ENCODE measurements around the gene DNAJA4.
A peak's percentile ranks its signal among the peaks of the same experiment; 100 is the strongest.

Gene DNAJA4

DNA sequence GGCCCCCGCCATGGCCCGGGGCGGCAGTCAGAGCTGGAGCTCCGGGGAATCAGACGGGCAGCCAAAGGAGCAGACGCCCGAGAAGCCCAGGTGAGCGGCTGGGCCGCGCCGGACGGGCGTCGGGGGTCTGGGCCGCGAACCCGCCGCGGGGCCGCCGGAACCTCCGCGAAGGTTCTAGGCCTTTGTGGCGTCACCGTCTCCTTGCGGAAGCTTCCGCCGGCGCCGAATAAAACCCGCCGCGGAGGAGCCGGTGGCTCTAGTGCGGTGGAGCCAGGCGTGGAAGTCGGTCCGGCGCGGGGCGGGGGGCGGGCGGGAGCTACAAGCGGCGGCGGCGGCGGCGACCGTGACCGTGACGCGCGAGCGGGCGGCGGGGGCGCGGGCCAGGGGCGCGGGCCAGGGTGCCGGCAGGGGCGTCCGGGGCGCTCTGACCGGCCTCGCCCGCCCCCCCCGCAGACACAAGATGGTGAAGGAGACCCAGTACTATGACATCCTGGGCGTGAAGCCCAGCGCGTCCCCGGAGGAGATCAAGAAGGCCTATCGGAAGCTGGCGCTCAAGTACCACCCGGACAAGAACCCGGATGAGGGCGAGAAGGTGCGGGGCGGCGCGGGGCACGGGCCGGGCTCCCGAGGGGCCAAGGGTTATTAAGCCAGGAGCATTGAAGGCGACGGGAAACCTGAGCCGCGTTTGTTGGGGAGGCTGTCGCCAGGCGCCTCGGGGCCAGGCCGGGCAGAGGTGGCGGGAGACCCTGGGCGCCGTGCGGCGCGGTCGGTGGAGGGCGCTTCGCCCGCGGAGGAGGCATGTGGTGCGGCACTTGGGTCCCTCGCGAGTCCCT, at the start of gene DNAJA4:
DNAJA4 (plus strand) TSS at position 259 of the 833 bp plus-strand sequence; CDS start at position 461, 202 bp downstream.
- peak; percentile 48 for DNase-seq (ENCODE audit: low read depth)

DNA sequence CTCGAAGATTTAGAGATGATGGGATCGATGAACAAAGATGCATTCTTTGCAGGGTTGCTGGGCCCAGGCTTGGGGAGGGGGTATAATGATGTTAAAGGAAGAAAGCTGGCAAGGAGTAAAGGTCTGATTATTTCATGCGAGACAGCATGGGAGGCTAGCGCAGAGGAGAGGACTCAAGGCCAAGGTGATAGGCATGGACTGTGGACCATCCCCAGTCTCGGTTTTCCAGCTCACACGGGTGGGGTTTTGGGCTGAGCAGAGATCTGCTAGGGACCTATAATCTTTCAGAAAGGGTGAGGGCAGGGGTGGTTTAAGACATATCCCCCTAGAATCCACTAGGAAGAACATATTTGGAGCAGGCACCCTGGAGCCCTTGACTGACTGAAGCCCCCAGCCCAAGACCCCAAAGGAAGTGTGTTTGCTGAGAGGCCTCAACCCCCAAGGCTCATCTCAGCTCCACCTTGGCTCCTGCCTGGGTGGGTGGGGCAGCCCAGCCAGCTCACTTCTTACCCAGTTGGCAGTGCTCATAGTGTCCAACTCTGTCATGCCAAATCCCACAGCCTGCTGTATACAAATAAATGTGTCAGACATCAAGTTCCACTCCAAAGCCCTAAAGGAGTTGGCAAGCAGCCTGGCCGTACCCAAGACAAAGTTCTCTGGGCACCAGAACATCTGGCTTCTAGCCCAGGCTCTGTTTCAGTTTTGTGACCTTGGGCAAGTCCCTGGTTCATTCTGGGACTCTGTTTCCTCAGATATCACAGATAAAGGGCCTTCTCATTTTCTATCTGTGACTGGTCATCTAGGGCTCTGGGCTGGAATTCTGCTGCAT, 47.9 kb upstream of the DNAJA4 start:
- no peak for DNase-seq (ENCODE audit: low read depth)

DNA sequence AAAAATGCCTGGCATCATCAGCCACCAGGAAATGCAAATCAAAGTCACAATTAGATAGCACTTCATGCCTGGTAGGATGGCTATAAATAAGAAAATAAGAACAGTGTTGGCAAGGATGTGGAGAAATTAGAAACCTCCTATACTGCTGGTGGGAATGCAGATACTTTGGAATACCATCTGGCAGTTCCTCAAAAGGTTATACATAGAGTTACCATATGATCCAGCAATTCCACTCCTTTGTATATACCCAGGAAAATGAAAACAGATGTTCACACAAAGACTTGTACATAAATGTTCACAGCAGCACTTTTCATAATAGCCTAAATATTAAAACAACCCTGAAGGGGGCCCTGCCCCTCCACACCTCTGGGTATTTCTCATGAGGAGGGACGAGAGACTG, 43.6 kb upstream of the DNAJA4 start:
- DNase-seq (ENCODE audit: low read depth): no peak

- no peak for DNase-seq (ENCODE audit: low read depth)
These were observed 41.5 kb upstream of the DNAJA4 start for GRCh38 chr15:78222745-78223395.

- DNase-seq (ENCODE audit: low read depth): no peak
These were observed 40.9 kb upstream of the DNAJA4 start for GRCh38 chr15:78223396-78224022.

- DNase-seq (ENCODE audit: low read depth): no peak
These were observed 40.3 kb upstream of the DNAJA4 start for GRCh38 chr15:78224023-78224411.

- no peak for DNase-seq (ENCODE audit: low read depth)
These were observed 38.4 kb upstream of the DNAJA4 start for GRCh38 chr15:78225783-78226541.

DNA sequence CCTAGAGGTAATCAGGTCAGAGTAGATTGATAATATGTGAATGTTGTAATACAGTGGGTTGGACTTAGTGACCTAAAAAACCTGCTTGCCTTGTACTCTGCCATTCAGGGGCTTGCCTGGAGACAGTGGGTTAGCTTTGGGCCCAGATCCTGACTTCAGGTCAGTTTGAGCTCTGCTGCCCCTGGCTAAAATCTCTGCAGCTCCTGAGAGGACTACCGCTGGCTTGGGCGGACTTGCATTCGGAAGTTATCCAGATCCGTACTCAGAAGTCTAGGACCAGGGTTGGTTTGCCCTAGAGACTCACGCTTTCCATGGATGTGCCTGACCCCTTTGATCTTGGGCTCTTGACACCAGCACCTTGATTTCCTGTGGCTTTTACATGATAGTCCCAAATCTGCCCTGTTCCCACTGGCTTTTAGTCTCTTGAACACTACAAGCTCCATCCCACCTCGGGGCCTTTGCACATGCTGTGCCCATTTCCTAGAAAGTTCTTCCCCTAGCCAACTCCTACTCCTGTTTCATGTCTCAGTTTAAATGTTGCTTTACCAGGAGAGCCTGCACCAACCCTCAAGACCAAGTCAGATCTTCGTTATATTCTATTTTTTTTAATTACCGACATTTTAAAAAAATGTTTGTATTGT, 35.9 kb upstream of the DNAJA4 start:
- DNase-seq (ENCODE audit: low read depth): no peak

GRCh38 chr15:78229431-78230406, 34.6 kb upstream of the DNAJA4 start:
- no peak for DNase-seq (ENCODE audit: low read depth)

- DNase-seq (ENCODE audit: low read depth): no peak
These were observed 31.4 kb upstream of the DNAJA4 start for GRCh38 chr15:78232951-78233350.

GRCh38 chr15:78233496-78233895, 30.9 kb upstream of the DNAJA4 start:
- DNase-seq (ENCODE audit: low read depth): no peak

GRCh38 chr15:78234515-78235040, 29.8 kb upstream of the DNAJA4 start, which contains the start of gene ACSBG1:
ACSBG1 (minus strand) TSS chr15:78234565; CDS start chr15:78234501, 64 bp downstream.
- DNase-seq (ENCODE audit: low read depth): no peak

DNA sequence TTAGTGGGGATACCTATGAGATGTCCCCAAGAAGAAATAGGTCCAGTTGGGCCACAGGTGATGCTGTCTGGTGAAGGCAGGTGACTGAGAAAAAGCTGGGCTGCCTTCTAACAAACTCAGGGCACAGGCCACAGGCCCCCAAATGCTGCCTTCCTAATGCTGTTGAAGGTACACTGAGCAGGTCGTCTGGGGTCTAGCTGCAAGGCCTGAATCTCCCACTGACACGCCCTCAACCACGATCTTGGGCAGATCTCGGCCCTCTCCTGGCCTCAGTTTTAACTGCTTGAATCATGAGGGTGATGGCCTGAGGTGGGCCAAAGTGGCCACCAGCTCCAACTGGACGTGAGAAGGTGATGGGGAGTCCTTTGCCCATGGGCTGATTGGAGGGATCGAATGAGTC, 27.9 kb upstream of the DNAJA4 start:
- DNase-seq (ENCODE audit: low read depth): no peak

- DNase-seq (ENCODE audit: low read depth): no peak
These were observed 27.2 kb upstream of the DNAJA4 start for GRCh38 chr15:78237146-78237545.

GRCh38 chr15:78239811-78240210, 24.6 kb upstream of the DNAJA4 start:
- DNase-seq (ENCODE audit: low read depth): no peak

DNA sequence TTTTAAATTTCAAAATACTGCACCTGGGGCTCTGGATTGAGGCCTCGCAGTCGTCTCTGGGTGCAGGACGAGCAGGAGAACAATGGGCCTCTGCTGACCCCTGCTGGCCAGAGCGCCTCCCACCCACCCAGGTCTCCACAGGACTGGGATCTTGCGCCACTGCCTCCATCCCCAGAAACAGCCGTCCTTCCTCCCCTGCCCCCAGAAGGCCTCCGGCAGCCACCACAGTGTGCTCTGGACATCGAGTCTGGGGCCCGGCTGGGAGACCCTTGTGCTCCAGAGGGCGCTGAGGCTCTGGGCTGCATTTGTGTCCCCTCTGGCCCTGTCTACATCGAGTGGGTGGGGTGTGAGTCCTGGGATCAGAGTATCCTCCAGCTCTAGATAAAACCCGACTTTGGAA, 23.3 kb upstream of the DNAJA4 start:
- DNase-seq (ENCODE audit: low read depth): peak; percentile 60

DNA sequence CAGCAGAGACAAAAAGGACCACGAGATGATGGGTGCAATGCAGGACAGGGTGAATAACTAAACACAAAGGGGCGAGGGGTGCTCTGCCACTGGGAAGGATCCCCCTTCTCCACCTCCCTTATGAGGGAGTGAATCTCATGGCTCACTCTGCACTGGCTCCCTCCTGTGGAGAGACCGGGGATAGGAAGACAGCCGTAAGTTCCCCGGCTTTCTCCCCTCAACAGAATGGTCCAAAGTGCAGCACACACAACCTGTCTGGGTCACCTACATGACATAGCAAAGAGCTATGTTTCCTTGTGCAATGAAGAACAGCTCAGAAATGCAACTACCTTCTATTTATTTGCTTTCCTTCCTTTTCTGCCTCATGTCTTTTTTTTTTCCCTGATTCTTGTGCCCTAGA, 22.2 kb upstream of the DNAJA4 start:
- DNase-seq (ENCODE audit: low read depth): no peak

DNA sequence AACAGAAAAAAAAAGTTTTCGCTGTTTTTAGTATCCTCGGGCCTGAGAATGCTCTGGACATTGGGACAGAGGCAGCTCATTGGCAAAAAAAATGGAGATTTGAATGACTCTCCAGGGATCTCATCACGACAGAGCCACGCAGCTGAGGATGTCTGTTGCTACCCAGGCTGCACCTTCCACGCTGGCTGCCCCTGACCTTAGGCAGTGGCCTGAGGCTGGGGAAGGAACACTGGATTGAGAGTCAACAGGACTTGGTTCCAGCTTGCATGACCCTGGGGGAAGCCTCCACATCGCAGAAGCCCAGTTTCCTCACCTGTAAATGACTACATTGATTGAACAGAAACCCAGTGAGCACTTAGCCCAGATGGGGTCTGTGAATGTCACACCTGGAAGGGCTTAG, 21.3 kb upstream of the DNAJA4 start:
- no peak for DNase-seq (ENCODE audit: low read depth)

- no peak for DNase-seq (ENCODE audit: low read depth)
These were observed 20.8 kb upstream of the DNAJA4 start for GRCh38 chr15:78243491-78243941.
